ENCODE results near the gene CCDC201.

CCDC201 gene, protein sequence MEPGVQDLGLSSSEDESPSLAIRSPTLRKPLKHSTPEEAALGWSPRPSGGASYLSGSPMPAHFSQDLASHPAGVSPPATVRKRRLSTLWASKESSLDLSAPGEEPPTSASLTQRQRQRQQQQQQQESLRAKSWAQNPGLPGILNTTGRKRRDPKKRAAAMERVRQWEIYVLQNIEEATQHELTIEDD

GRCh38 chr7:45873035-45873354 lies at the start of gene CCDC201:
Gene CCDC201 (minus strand): TSS chr7:45873082. CDS start chr7:45873007, 75 bp downstream.
- DNase-seq = no peak

- no peak for DNase-seq
Measured at GRCh38 chr7:45921699-45922519, 49.0 kb upstream of the CCDC201 start.

DNA sequence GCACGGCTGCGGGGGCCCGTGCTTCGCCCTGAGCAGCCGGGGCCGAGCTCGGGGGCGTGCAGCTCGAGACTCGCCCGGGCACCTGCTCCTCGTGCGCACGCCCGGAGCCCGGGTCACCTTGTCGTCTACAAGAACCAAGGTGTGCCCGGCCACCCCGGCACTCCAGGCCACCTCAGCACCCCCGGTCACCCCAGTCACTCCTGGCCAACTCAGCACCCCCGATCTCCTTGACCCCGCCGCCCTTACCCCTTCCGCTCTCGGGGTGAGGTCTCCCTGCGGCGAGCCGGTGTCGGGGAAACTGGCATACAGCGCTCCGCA lies 48.5 kb upstream of the CCDC201 start:
- DNase-seq = no peak

DNA sequence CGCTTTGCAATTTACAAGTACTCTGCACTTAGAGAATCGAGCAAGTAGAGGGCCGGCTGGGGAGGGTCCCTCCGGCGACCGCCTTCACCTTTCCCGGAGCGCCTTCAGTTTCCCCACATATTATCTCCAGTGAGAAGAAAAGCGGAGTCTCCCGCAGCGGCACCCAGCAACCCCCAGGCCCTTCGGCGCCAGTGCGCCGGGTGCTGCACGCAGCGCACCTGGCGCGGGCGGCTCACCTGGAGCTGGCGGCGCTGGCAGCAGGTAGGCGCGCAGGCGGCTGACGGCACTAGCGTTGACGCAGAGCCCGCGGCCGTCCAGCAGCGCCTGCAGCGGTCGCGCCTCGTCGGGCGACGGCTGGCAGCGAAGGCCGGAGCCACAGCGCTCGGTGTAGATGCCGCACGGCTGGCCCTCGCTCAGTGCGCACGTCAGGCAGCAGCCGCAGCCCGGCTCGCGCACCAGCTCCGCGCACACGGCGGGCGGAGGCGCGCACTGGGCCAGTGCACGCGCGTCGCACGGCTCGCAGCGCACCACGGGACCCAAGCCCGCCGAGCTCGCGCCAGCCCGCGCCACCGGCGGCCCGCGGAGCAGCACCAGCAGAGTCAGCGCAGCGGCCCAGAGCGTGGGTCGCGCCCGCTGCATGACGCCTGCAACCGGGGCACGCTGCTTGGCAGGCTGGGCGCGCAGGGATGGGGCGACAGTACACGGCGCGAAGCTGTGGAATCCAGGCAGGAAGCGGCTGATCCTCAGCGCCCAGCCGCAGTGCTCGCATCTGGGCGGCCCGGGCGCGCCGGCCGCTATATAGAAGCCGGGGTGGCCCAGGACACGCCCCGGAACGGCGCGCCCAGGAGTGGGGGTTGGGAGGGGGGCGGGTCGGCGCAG lies 47.9 kb upstream of the CCDC201 start, which contains the start of gene IGFBP3:
TSS of gene IGFBP3 (minus strand) at position 771 of the 879 bp plus-strand sequence. CDS start at position 639, 132 bp downstream.
- DNase-seq = no peak

DNA sequence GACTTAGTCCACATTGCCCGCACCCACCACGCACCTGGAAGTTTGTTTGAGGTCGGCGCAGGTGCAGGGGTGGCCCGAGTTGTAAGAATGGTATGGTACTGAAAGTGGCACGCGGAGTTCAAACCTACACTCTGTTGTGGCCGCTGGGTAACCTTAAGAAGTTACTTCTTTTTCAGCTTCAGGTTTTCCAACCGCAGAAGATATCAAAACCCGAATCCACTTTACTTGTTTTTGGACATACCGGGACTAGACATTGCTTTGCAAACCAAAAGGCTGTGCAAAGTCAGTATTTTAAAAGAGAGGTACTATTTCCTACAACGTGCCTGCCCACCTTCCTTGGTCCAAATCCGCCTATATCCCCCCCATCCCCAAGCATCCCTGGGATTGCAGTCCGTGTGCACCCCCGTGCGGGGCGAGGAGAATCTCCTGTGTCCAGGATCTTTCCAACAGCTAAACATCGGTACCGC lies 47.1 kb upstream of the CCDC201 start:
- no peak for DNase-seq

DNA sequence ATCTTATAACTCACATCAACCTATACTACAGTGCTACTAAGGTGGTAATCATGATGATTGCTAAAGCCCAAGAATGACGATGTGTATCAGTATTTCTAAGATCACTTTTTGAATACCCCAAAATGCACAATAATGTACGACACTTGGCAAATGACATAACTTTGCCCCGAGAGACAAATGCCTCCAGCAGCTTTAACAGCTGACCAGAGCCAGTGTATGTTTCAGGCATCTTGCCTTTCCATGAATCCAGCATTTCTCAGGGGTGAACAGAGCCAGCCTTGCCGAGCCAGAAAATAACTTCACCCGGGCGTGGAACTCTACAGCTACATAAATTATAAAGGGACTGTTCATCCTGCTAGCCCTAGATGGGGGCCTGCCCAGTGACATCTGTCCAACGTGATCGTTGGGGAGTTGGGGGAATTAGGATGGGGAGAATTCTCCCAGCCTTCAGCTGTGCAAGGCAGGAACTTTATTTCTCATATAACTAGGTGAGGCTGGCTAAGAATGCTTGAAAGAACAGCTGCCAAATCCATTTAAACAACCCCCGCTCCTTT lies 46.4 kb upstream of the CCDC201 start:
- no peak for DNase-seq

GRCh38 chr7:45918556-45918955 lies 45.7 kb upstream of the CCDC201 start:
- DNase-seq = no peak

DNA sequence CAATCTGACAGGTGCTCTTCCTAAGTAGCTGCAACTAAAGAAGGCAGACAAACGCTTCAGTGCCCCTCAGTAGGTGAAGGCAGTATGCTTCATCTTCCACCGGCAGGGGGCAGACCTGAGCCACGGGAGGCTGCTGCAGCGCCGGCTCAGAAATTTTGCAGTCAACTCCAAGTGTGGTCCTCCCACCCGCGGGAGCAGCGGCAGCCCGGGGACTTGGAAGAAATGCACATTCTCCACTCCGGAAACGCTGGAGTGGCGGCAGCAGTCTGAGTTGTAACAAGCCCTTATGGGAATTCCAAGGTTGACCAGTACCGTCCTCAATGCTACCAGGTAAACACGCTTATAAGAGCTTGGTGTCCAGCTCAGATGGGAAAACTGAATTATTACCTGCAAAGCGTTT lies 44.8 kb upstream of the CCDC201 start:
- peak; percentile 76 for DNase-seq

GRCh38 chr7:45917064-45917463 lies 44.2 kb upstream of the CCDC201 start:
- no peak for DNase-seq

GRCh38 chr7:45915606-45916005 lies 42.7 kb upstream of the CCDC201 start:
- DNase-seq = no peak

- no peak for DNase-seq
Measured at GRCh38 chr7:45914911-45915310, 42.0 kb upstream of the CCDC201 start.

DNA sequence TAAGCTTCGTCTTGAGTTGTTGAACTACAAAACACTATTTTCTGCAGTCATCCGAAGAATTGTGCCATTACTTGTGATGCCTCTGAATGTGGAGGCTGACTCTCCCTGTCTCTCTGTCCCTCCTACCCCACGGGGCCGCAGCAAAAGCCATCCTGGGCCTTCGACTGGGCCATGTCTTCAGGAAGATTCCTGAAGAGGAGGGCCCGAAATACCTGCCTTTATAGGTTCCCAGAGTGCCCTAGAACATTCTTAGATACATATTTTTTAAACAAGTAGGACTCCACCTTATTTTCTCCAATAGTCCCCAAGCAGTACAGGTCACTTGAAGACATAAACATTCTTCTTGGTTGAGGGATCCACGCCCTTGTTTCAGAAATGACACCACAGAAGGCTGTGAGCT lies 40.1 kb upstream of the CCDC201 start:
- no peak for DNase-seq

GRCh38 chr7:45911311-45911710 lies 38.4 kb upstream of the CCDC201 start:
- no peak for DNase-seq

DNA sequence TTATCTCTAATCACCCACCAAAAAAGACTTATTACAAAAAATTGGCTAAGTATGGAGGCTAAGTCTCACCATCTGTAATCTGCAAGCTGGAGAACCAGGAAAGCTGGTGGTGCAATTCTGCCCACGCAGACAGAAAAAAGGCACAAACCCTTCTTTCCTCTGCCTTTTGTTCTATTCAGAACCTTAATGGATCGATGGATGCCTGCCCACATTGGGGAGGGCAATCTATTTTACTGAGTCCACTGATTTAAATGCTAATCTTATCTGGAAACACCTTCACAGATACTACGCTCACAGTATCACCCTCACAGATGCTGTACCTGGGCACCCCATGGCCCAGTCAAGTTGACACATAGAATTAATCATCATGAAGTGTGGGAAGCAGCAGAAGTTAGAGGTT lies 38.0 kb upstream of the CCDC201 start:
- DNase-seq = no peak

DNA sequence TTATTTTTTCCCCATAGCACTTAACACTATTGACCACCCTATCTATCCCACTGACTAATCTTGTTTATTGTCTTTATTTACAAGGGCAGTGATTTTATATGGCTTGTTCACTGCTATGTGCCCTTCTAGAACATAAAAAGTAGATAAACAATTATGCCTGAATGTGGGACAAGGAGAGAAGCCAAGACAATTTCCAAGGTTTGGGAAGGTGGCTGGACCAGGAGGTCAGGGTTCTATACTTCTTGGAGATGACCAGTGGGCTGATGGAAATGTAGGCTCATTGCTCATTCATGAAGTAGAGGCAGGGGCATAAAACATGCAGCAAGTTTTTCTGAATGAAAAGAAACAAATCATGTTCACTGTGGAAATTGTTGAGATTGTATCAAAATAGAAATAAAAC lies 36.7 kb upstream of the CCDC201 start:
- no peak for DNase-seq

GRCh38 chr7:45902820-45903219 lies 29.9 kb upstream of the CCDC201 start:
- no peak for DNase-seq

GRCh38 chr7:45901566-45901965 lies 28.7 kb upstream of the CCDC201 start:
- DNase-seq = no peak

GRCh38 chr7:45898222-45898621 lies 25.3 kb upstream of the CCDC201 start:
- DNase-seq = no peak

- DNase-seq = no peak
Measured at GRCh38 chr7:45897042-45897690, 24.3 kb upstream of the CCDC201 start.

- DNase-seq = no peak
Measured at GRCh38 chr7:45894665-45895062, 21.8 kb upstream of the CCDC201 start.

GRCh38 chr7:45893996-45894664 lies 21.2 kb upstream of the CCDC201 start:
- no peak for DNase-seq

- no peak for DNase-seq
Measured at GRCh38 chr7:45893374-45893995, 20.6 kb upstream of the CCDC201 start.

Data from stimulated activated CD4-positive, alpha-beta T cell treated with anti-CD3 and anti-CD28 coated beads, Interleukin-12 subunit alpha, Interleukin-12 subunit beta, amount 100 ng/mL, for 4 hours (primary cell).